Upper lobe of left lung (tissue), 4 donors: ENCODE results near the gene CLTCL1.

ENCODE experiments used
- CTCF ChIP-seq, 6 experiments: fragments of 450-650 bp in 4 of 6; fragments of 200-600 bp in 2 of 6; sonication (generic) in 2 of 6; IDR thresholded peaks; one replicate each; pipeline ENCODE4 v1.5.1; 2016 to 2019; ENCODE audit warnings: antibody characterized with exemption in 6 of 6
- EP300 ChIP-seq, 4 donors: sonication (generic); formaldehyde crosslinking; IDR thresholded peaks; one replicate each; pipeline ENCODE4 v1.5.1; 2017; ENCODE audit warnings: antibody characterized with exemption in 4 of 4, control low read depth in 2 of 4
- POLR2A ChIP-seq, 4 donors: fragments of 450-650 bp; IDR thresholded peaks; one replicate each; pipeline ENCODE4 v1.5.1; 2016 to 2017; ENCODE audit warnings: antibody characterized with exemption in 4 of 4, mild to moderate bottlenecking in 2 of 4
- POLR2AphosphoS5 ChIP-seq, 2 donors: sonication (generic); formaldehyde crosslinking; IDR thresholded peaks; one replicate each; pipeline ENCODE4 v1.5.1; 2017; ENCODE audit warnings: antibody characterized with exemption in 2 of 2

GRCh38 chr22:19176732-19177131 lies 114.8 kb downstream of the CLTCL1 start:
- TF ChIP-seq POLR2A (IDR thresholded peaks at IDR 0.05) (no peak), CTCF (IDR thresholded peaks at IDR 0.05) (no peak), POLR2AphosphoS5 (IDR thresholded peaks at IDR 0.05) (no peak), EP300 (IDR thresholded peaks at IDR 0.05) (no peak)
